Breast epithelium (tissue), 4 donors: ENCODE measurements around the gene LIMD2. TPM values are rescaled to one million over a fixed set of nuclear protein-coding genes. Genes with fewer than 3 reads are reported as not detected.

ENCODE experiments used
- DNase-seq, 2 donors: peaks; one replicate each; pipeline ENCODE4 v3.0.0-alpha.2; 2019; ENCODE audit warnings: low spot score in 2 of 2
- H3K27ac ChIP-seq, 2 donors: fragments of 200-600 bp; sonication (generic) in 1 of 2; one replicate each; pipeline ENCODE4 v1.5.1; 2016 to 2019; ENCODE audit warnings: mild to moderate bottlenecking in 1 of 2
- H3K27me3 ChIP-seq, 2 donors: fragments of 200-600 bp; sonication (generic) in 1 of 2; one replicate each; pipeline versions ENCODE4 v1.5.1 to v1.6.0; 2017 to 2019; ENCODE audit warnings: control low read depth in 1 of 2, mild to moderate bottlenecking in 1 of 2
- H3K36me3 ChIP-seq: fragments of 200-600 bp; one replicate; pipeline ENCODE4 v1.5.1; 2019
- H3K4me1 ChIP-seq, 2 donors: fragments of 200-600 bp; sonication (generic); one replicate each; pipeline ENCODE4 v1.5.1; 2016 to 2019; ENCODE audit warnings: control low read depth in 1 of 2
- H3K4me3 ChIP-seq, 3 donors: fragments of 200-600 bp; sonication (generic); 1 replicate in 2 of 3; 2 replicates in 1 of 3; pipeline ENCODE4 v1.5.1; 2016 to 2019; ENCODE audit warnings: mild to moderate bottlenecking in 3 of 3, moderate library complexity in 2 of 3
- H3K9me3 ChIP-seq, 2 donors: fragments of 200-600 bp; sonication (generic) in 1 of 2; one replicate each; pipeline ENCODE4 v1.5.1; 2016 to 2019; ENCODE audit warnings: control low read depth in 1 of 2
- POLR2A ChIP-seq: fragments of 450-650 bp; IDR thresholded peaks from one replicate; pipeline ENCODE4 v1.6.1; 2016; ENCODE audit warnings: antibody characterized with exemption, mild to moderate bottlenecking, moderate library complexity
- POLR2AphosphoS5 ChIP-seq, 3 donors: sonication (generic); formaldehyde crosslinking; IDR thresholded peaks; one replicate each; pipeline ENCODE4 v1.6.1; 2017; ENCODE audit warnings: antibody characterized with exemption in 3 of 3
- intact Hi-C: fragments of 100-400 bp; cut with DNase I; formaldehyde crosslinking; loops from one replicate; pipeline ENCODE4 v1.15.1; 2023; ENCODE audit warnings: low total_unique reads
- total RNA-seq, 3 donors: library from RNA; depleted of rRNA; stranded (reverse); fragments of >200 nt; gene quantifications; one replicate each; pipeline ENCODE4 v1.1.0, GENCODE V29; 2016
- TF ChIP-seq, protein P1 (sequence below), 3 donors: fragments of 450-650 bp; IDR thresholded peaks; one replicate each; pipeline ENCODE4 v1.5.1; 2016 to 2017; ENCODE audit warnings: antibody characterized with exemption in 3 of 3, mild to moderate bottlenecking in 3 of 3, moderate library complexity in 3 of 3

The LIMD2 gene
- total RNA-seq, 3 donors from 2014 or later: 6.1 to 10.5 (median 7.2) TPM

DNA sequence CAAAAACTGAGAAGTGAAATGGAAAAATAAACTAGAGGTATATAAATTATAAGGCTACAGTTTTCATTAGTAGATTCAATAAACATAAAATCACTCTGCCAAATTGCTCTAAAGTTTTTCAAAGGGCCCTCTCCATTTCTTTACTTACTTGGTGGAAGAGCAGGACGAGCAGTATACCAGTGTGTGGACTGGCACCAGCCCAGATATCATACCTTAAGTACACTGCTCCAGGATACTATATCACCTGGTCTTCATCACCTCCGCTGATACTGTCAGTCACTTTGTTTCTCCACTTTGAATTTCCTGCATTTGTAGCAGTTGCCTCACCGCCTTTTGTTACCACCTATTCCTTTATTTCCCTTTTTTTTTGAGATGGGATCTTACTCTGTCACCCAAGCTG, 40.1 kb downstream of the LIMD2 start:
- Histone ChIP-seq H3K4me1 (no peaks in the 10 kb centered on the region), H3K4me3 (no peak overlapping the region), H3K27me3 (no peaks in the 10 kb centered on the region), H3K9me3 (no peaks in the 10 kb centered on the region), H3K36me3 (no peaks in the 10 kb centered on the region), H3K27ac (no peak overlapping the region)
- intact Hi-C loops: loop anchor here (10.0 kb wide), 1 partner anchor 385 kb away; no protein-coding TSS in a partner anchor
- TF ChIP-seq, protein P1, sequence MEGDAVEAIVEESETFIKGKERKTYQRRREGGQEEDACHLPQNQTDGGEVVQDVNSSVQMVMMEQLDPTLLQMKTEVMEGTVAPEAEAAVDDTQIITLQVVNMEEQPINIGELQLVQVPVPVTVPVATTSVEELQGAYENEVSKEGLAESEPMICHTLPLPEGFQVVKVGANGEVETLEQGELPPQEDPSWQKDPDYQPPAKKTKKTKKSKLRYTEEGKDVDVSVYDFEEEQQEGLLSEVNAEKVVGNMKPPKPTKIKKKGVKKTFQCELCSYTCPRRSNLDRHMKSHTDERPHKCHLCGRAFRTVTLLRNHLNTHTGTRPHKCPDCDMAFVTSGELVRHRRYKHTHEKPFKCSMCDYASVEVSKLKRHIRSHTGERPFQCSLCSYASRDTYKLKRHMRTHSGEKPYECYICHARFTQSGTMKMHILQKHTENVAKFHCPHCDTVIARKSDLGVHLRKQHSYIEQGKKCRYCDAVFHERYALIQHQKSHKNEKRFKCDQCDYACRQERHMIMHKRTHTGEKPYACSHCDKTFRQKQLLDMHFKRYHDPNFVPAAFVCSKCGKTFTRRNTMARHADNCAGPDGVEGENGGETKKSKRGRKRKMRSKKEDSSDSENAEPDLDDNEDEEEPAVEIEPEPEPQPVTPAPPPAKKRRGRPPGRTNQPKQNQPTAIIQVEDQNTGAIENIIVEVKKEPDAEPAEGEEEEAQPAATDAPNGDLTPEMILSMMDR (IDR thresholded peaks at IDR 0.05): no peak
- TF ChIP-seq POLR2A (no peak), POLR2AphosphoS5 (IDR thresholded peaks at IDR 0.05) (no peak)
- no peak for DNase-seq

DNA sequence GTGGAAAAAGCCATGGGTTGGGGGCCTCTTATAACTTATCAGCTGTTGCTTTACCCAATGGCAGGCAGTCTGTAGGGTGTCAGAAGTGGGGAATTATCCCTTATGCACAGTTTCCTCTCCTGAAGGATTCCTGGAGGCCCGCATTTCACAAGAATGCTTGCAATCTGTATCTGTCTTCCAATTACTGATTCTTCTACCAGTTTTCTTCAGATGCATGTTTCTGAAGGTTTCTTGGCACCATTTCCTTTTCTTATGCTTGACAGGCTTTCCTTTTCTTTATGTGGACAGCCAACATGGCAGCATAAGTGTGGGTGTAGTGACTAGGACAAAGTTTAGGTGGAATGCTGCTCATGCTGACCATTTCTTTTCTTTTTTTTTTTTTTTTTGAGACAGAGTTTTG, 41.6 kb downstream of the LIMD2 start:
- no peak for DNase-seq
- no peaks in the 10 kb centered on the region for H3K27me3 ChIP-seq
- no peak overlapping the region for H3K4me3 ChIP-seq
- TF ChIP-seq, protein P1 (IDR thresholded peaks at IDR 0.05): no peak
- no peak for TF ChIP-seq POLR2AphosphoS5 (IDR thresholded peaks at IDR 0.05)
- TF ChIP-seq POLR2A: no peak
- H3K36me3 ChIP-seq: no peaks in the 10 kb centered on the region
- H3K4me1 ChIP-seq: no peaks in the 10 kb centered on the region
- intact Hi-C loops: loop anchor here (10.0 kb wide), 1 partner anchor 384 kb away; no protein-coding TSS in a partner anchor
- no peak overlapping the region for H3K27ac ChIP-seq
- no peaks in the 10 kb centered on the region for H3K9me3 ChIP-seq

DNA sequence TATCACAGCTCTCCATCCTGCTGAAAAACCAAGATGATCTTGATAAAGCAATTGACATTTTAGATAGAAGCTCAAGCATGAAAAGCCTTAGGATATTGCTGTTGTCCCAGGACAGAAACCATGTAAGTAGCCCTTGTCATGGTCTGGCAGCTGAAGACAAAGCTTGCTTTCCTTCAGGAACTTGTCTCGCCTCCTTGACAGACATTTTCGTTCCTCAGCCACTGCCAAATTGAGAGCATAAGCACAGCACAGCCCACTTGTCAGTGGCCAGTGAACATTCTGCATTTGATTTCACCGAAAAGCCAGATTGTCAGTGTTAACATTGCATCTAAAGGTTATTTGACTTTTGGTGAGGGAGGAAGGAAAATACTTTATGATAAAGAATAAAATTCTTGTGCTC, 42.1 kb downstream of the LIMD2 start:
- H3K36me3 ChIP-seq: peaks cover 5% of the 10 kb centered on the region
- no peak overlapping the region for H3K27ac ChIP-seq
- no peak for DNase-seq

DNA sequence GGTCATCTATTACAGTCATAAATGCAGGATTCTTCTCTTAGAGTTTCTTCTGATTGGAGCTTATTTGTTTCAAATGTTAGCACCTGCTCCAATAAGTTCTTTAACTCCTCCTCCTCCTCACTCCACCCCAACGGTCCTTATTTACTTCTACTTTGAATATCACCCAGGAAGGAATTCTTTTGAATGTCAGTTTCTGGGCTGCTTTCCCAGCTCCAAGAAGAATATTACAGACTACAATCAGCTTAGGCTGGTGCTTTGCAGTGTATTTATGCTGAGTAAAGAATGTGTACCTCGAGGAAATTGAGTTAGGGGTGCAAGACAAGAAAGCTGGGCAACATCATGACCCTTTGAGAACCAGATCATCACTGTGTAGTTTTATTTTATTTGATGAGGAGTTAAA, 46.9 kb downstream of the LIMD2 start:
- no peaks in the 10 kb centered on the region for H3K4me1 ChIP-seq
- H3K27ac ChIP-seq: no peak overlapping the region
- TF ChIP-seq POLR2AphosphoS5 (IDR thresholded peaks at IDR 0.05): no peak
- no peak for TF ChIP-seq POLR2A
- TF ChIP-seq, protein P1 (IDR thresholded peaks at IDR 0.05): no peak
- H3K27me3 ChIP-seq: no peaks in the 10 kb centered on the region
- H3K9me3 ChIP-seq: no peaks in the 10 kb centered on the region
- peaks cover 8% of the 10 kb centered on the region for H3K36me3 ChIP-seq
- intact Hi-C loops: loop anchor here (10.0 kb wide), 1 partner anchor 378 kb away; no protein-coding TSS in a partner anchor
- H3K4me3 ChIP-seq: no peak overlapping the region
- no peak for DNase-seq

More for the DNA sequence above, 42.1 kb downstream of the LIMD2 start:
- no peaks in the 10 kb centered on the region for H3K4me1 ChIP-seq
- no peak overlapping the region for H3K4me3 ChIP-seq
- no peaks in the 10 kb centered on the region for H3K27me3 ChIP-seq
- TF ChIP-seq POLR2A (no peak), POLR2AphosphoS5 (IDR thresholded peaks at IDR 0.05) (no peak)
- TF ChIP-seq, protein P1 (IDR thresholded peaks at IDR 0.05): no peak
- intact Hi-C loops: loop anchor here (10.0 kb wide), 1 partner anchor 383 kb away; no protein-coding TSS in a partner anchor
- H3K9me3 ChIP-seq: no peaks in the 10 kb centered on the region

DNA sequence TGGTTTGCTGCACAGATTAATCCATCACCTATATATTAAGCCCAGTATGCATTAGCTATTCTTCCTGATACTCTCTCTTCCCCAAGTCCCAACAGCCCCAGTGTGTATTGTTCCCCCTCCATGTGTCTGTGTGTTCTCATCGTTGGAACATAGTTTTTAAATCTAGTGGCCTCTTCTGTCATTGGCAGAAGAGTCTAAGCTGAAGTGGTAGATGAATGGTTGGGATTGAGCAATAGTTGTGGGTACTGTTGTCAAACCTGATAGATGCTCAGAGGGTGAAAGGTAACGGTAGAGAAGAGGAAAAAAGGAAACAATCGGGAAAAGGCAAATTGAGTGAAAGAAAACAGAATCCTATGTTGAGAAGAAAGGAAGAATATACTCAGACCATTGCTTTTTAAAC, 47.8 kb downstream of the LIMD2 start:
- Histone ChIP-seq H3K27me3 (no peaks in the 10 kb centered on the region), H3K4me3 (no peak overlapping the region), H3K4me1 (peaks cover 0 to 6% of the 10 kb centered on the region in 2 donors), H3K9me3 (no peaks in the 10 kb centered on the region), H3K36me3 (peaks cover 8% of the 10 kb centered on the region), H3K27ac (no peak overlapping the region)
- no peak for DNase-seq
- intact Hi-C loops: loop anchor here (10.0 kb wide), 1 partner anchor 377 kb away; no protein-coding TSS in a partner anchor
- TF ChIP-seq POLR2AphosphoS5 (IDR thresholded peaks at IDR 0.05) (no peak), POLR2A (no peak)
- TF ChIP-seq, protein P1 (IDR thresholded peaks at IDR 0.05): no peak
